Hypothalamus (tissue), 51 donors: Measurements from ENCODE around the gene PPAN.

Source experiments
- DNase-seq, 51 donors: peaks; one replicate each; lab custom pipeline; 2025; lab: John Stamatoyannopoulos, UW

PPAN gene

GRCh38 chr19:10112895-10113591, 6.9 kb downstream of the PPAN start:
- DNase-seq, result peak in 16 of 51 donors; percentile 1 to 37 (median 22)

- no peak for DNase-seq
Observed at GRCh38 chr19:10113592-10113963, 7.4 kb downstream of the PPAN start.

GRCh38 chr19:10113964-10114650, 7.9 kb downstream of the PPAN start:
- no peak for DNase-seq

- DNase-seq, result no peak
Observed at GRCh38 chr19:10114651-10115391, 8.7 kb downstream of the PPAN start.

GRCh38 chr19:10115392-10116084, 9.4 kb downstream of the PPAN start:
- no peak for DNase-seq

GRCh38 chr19:10116085-10116865, 10.1 kb downstream of the PPAN start:
- DNase-seq, result no peak

GRCh38 chr19:10116866-10117616, 10.9 kb downstream of the PPAN start:
- no peak for DNase-seq

- no peak for DNase-seq
Observed at GRCh38 chr19:10118960-10119359, 12.8 kb downstream of the PPAN start.

- DNase-seq, result no peak
Observed at GRCh38 chr19:10120538-10121189, 14.5 kb downstream of the PPAN start.

GRCh38 chr19:10122045-10122444, 15.9 kb downstream of the PPAN start:
- DNase-seq, result no peak

GRCh38 chr19:10124429-10124828, 18.3 kb downstream of the PPAN start:
- DNase-seq, result no peak

- no peak for DNase-seq
Observed at GRCh38 chr19:10126213-10126639, 20.1 kb downstream of the PPAN start.

GRCh38 chr19:10132905-10133304, 26.7 kb downstream of the PPAN start:
- no peak for DNase-seq

GRCh38 chr19:10133596-10133995, 27.4 kb downstream of the PPAN start:
- no peak for DNase-seq

GRCh38 chr19:10134040-10134439, 27.9 kb downstream of the PPAN start:
- no peak for DNase-seq

- DNase-seq, result no peak
Observed at GRCh38 chr19:10135551-10136334, 29.6 kb downstream of the PPAN start.

GRCh38 chr19:10136936-10137335, 30.8 kb downstream of the PPAN start:
- no peak for DNase-seq
